Subcutaneous adipose tissue (tissue), 4 donors: ENCODE results near the gene RPL5. TPM values are rescaled to one million over a fixed set of nuclear protein-coding genes. Genes with fewer than 3 reads are reported as not detected.

ENCODE experiments used
- total RNA-seq, 4 donors: library from RNA; depleted of rRNA; stranded (reverse); fragments of >200 nt; gene quantifications; one replicate each; pipeline ENCODE4 v1.1.0, GENCODE V29; 2016
- TF ChIP-seq, protein P1 (sequence below): fragments of 450-650 bp; IDR thresholded peaks from one replicate; pipeline ENCODE4 v1.5.1; 2016; ENCODE audit warnings: low read depth, mild to moderate bottlenecking, control low read depth, antibody characterized with exemption, moderate library complexity

Gene RPL5
- total RNA-seq, result 1,000 to 10,000 TPM; 1,499 to 1,754 (median 1,678) TPM

DNA sequence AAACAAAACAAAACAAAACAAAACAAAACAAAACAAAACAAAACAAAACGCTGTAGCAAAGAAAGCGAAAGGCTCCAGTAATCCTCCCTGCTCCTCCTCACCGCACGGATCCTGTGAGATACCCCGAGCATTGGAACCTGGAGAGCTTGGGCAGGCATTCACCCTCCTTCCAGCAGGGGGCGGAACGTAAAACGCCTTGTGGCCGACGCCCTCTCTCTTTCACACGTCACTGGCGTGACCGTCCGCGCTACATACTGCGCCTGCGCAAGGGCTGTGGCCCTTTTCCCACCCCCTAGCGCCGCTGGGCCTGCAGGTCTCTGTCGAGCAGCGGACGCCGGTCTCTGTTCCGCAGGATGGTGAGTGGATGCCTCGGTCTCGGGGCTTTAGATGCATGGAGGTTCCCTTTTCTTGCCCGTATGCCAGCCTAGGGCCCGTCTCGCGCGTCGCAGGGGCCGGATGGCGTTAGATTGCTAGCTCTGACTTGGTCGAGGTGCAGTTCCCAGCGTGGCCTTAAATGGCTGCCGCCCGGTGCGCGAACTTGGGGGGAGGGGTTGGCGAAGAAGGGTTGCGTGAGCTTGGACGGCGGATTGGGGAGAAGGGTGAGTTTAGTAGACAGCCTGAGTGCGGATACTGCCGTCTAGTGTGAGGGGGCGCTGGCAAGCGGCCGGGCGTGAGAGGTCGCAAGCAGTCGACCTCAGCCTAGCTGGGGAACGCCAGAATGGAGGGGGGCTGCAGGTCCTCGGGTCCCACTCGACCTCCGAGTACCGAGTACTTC lies at the start of gene RPL5:
Gene RPL5 (plus strand): TSS at position 279 of the 775 bp plus-strand sequence. CDS start 75 bp downstream, at position 354.
- TF ChIP-seq, protein P1, sequence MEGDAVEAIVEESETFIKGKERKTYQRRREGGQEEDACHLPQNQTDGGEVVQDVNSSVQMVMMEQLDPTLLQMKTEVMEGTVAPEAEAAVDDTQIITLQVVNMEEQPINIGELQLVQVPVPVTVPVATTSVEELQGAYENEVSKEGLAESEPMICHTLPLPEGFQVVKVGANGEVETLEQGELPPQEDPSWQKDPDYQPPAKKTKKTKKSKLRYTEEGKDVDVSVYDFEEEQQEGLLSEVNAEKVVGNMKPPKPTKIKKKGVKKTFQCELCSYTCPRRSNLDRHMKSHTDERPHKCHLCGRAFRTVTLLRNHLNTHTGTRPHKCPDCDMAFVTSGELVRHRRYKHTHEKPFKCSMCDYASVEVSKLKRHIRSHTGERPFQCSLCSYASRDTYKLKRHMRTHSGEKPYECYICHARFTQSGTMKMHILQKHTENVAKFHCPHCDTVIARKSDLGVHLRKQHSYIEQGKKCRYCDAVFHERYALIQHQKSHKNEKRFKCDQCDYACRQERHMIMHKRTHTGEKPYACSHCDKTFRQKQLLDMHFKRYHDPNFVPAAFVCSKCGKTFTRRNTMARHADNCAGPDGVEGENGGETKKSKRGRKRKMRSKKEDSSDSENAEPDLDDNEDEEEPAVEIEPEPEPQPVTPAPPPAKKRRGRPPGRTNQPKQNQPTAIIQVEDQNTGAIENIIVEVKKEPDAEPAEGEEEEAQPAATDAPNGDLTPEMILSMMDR, result no peak

DNA sequence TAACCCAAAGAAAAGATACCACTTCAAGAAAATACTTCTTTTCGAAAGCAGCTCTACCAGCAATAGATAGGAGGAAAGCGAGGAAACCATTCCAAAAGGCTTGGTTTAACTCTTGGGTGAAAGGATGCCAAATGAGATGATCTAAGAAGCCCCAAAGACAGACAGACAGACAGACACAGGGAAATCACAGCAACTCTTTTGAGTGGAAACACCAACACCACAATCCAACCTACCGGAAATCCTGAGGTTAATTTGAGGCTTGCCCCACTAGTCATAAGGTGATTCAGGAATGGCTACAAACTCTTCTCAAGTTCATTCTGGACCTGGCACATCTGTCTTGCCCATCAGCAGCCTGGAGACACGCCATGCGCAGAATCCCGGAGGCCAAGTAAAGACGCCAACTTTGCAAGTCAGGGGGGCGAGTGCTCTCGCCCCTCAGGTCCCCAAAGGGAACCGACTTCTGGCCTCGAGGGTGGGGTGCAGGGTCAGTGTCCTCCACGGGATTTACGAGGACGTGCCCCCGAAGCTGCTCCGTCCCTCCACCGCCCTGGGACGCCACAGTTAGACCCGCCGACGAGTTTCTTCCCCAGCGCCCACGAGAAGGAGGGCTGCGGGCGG lies 47.7 kb upstream of the RPL5 start:
- TF ChIP-seq, protein P1, result no peak

DNA sequence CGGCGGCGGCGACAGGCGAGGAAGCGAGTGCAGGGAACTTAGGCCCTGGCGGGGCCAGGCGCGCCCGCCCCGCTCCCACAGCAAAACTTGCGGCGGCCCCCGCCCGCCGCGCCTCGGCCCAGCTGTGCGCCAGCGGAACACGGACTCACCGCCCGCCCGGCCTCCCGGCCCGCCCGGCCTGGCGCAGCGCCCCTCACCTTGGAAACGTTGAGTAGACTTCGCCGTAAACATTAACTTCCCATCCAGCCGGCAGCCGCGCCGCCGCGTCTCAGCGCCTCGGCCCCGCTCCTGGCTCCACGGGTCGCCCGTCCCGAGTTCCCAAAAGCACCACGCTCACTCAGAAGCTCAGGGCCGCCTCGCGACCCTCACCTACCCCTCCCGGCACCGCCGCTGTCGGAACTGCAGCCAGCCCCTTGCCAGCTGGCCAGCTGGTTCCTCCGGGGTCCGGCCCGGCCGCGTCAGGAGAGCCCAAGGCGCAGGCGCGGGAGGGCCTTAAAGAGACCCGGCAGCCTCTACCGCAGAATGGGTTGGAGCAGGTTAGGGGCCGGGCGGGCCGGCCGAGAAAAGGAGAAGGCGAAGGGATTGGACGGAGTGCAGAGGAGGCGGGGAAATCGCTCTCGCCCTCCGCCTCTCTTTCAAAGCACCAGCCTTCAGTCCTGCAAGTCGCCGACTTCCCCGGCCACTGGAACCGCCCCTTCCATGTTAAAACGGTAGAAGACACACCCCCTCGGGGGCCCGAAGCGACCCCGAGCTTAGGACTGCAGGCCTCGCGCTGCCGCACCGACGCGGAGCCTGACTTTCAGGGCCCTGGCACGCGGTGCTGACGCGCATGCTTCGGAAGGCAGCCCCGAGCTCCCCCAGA lies 47.0 kb upstream of the RPL5 start, which contains the start of gene EVI5:
Gene EVI5 (minus strand): TSS at position 470 of the 862 bp plus-strand sequence. CDS start 48,562 bp downstream, outside the sequence.
- TF ChIP-seq, protein P1, result no peak

- TF ChIP-seq, protein P1, result no peak
These were observed 45.5 kb upstream of the RPL5 start for GRCh38 chr1:92786111-92786901.

DNA sequence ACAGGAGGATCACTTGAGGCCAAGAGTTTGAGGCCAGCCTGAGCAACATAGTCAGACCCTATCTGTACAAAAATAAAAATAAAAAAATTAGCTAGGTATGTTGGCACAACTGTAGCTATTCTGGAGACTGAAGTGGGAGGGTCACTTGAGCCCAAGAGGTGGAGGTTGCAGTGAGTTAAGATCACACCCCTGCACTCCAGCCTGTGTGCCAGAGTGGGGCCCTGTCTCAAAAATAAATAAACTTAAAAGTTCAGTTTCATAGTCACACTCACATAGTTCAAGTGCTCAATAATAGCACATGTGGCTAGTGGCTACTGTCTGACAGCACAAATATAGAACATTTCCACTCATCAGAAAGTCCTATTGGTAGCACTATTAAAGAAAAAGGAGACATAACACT lies 41.8 kb upstream of the RPL5 start:
- TF ChIP-seq, protein P1, result no peak

- TF ChIP-seq, protein P1, result no peak
These were observed 41.0 kb upstream of the RPL5 start for GRCh38 chr1:92790867-92791266.
